NCI-H510A (cell line): ENCODE results near the gene OXA1L.
"Not testable (repeated sequence)": the region's sequence is repeated elsewhere in the genome, so short reads cannot be mapped to it uniquely, and the experiment has no call there.

Source experiments
- DNase-seq: peaks from one replicate; lab custom pipeline; 2025; lab: John Stamatoyannopoulos, UW

OXA1L gene

DNA sequence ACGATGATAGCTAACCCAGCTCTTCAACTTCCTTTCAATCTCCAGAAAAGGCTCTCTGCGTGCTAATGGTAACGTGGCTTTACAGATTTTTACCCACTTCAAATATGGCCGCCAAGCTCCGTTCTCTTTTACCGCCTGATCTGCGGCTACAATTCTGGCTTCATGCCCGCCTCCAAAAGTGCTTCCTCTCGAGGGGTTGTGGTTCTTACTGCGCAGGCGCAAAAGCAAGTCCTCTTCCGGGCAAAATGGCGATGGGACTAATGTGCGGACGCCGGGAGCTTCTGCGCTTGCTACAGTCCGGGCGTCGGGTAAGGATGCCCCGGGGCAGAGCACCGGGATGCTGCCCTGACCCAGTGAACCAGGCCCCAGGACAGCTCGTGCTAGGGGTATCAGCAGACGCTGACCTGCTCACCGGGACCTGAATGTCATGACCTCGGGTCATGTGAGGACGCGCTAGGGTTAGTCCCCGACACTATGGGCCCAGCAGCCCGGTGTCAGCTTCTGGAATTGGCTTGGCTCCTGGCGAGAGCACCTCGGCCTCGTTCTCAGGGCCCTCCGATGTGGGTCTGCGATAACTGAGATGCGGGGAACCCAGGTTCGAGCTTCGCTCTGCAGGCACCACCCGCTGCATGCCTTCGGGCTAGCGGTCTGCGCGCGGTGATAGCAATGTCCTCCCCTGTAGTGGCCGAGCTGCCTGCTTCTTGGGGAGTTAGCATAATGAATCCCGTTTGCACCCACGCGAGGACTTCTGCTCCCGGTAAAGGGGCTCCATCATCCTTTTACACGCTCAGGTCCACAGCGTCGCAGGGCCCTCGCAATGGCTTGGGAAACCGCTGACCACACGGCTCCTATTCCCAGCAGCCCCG is at the start of gene OXA1L:
TSS of gene OXA1L (plus strand) at position 232 of the 866 bp plus-strand sequence. CDS start at position 246, 14 bp downstream.
- peak; percentile 92 for DNase-seq

DNA sequence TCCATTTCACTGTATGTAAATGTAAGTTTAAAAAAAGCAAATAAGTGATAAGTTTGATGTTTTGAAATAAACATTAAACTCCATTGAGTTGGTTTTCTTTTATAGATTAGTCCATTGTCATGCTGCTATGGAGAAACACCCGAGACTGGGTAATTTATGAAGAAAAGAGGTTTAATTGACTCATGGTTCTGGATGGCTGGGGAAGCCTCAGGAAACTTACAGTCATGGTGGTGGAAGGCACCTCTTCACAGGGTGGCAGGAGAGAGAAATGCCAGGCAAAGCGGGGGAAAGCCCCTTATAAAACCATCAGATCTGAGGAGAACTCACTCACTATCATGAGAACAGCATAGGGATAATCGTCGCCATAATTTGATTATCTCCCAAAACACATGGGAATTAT is 48.4 kb upstream of the OXA1L start:
- no peak for DNase-seq

DNA sequence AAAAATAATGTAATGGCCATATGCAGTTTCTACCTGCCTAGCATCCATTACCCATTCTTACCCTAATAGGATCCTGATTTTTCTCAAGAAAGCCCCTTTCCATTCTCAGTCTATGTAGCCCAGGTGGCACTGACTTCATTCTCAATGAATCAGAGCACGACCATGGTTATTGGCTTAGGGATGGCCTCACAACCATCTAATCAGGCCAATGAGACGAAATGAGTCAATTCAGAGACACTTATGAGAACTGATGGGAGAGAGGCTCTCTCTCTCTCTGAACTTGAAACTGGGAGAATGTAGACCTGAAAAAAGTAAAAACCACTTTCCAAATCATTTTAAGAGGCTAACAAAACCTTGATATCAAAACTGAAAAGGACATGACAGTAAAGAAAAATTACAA is 45.3 kb upstream of the OXA1L start:
- DNase-seq, result no peak

DNA sequence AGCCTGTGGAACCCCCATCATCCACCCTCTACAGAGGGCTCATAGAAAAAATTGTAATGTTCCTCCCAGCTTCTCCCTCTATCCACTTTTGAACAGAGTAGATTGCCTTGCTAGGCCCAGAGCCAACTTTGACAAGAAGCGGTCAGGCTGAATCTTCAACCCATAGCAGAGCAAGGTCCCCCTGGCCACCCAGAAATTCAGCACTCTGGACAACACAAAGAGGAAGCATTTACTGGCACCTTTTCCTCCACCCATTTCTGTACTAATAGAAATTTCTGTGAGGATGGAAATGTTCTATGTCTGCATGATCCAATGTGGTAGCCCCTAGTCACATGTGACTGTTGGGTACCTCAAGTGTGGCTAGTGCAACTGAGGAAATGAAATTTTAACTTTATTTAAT is 42.7 kb upstream of the OXA1L start:
- no peak for DNase-seq

DNA sequence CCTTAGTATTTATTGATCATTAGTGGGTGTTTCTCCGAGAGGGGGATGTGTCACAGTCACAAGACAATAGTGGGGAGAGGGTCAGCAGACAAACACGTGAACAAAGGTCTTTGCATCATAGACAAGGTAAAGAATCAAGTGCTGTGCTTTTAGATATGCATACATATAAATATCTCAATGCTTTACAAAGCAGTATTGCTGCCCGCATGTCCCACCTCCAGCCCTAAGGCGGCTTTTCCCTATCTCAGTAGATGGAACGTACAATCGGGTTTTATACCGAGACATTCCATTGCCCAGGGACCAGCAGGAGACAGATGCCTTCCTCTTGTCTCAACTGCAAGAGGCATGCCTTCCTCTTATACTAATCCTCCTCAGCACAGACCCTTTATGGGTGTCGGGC is 41.6 kb upstream of the OXA1L start:
- not testable (repeated sequence) for DNase-seq

DNA sequence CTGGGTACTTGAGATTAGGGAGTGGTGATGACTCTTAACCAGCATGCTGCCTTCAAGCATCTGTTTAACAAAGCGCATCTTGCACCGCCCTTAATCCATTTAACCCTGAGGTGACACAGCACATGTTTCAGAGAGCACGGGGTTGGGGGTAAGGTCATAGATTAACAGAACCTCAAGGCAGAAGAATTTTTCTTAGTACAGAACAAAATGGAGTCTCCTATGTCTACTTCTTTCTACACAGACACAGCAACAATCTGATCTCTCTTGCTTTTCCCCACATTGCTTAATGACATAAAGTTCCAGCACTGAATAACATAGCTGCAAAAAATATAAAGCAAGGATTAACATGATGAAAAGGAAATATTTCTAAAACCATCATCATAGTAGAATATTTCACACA is 41.1 kb upstream of the OXA1L start:
- DNase-seq, result not testable (repeated sequence)

DNA sequence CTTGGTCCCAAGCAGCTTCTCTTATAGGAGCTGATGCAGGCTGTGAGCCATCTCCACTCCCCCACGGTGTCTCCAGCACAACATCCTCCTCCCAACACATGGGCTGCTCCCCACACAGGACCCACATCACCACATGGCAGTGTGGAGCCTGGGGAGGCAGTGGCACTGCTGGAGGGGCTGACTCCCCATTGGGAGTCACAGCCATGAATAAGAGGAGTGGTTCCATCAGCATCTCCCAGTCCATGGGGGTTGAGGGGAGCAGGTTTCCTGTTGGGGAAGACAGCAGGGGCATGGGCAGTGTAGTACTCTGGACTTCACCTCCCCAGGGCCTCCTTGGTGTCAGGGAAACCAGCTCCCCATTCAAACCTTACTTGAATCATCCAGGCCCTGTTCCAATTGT is 40.5 kb upstream of the OXA1L start:
- DNase-seq, result no peak

DNA sequence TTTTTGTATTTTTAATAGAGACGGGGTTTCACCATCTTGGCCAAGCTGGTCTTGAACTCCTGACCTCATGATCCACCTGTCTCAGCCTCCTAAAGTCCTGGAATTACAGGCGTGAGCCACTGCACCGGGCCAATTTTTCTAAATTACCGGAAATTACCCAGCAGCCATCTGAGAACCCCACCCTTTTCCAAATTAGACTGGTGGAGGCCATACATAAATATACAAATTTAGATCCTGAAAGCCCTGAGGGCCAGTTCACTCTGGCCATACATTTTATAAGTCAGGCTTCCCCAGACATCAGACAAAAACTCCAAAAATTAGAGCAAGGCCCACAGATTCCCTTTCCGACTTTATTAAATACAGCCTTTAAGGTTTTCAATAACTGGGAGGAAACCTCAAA is 34.4 kb upstream of the OXA1L start:
- not testable (repeated sequence) for DNase-seq

DNA sequence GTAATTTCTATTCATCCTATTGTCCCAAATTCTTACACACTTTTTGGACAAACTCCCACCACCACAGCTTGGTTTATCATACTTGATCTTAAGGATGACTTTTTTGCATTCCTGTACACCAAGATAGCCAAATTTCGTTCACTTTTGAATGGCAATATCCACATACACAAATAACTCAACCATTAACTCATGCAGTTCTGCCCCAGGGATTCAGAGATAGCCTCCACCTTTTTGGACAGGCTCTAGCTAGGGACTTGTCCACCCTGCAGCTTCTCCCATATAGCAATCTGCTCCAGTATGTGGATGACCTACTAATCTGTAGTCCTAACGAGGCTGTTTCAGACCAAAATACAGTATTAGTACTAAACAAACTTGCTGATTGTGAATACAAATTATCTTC is 32.7 kb upstream of the OXA1L start:
- DNase-seq, result no peak

DNA sequence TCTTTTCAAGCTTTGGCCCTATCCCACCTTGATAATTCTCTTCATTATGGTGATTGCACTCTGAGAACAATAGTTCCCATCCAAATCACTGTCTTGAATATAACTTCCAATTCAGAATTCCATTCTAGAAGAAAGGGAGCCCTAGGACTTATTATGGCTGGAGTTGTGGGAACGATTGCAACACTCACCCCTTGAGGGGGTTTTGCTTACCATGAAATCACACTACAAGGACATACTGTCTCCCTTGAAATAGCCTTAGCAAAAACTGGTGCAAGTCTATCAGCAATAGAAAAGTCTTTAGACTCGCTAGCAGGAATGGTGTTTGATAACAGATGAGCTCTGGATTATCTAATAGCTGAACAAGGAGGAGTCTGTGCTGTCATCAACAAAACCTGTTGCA is 31.4 kb upstream of the OXA1L start:
- DNase-seq, result no peak

DNA sequence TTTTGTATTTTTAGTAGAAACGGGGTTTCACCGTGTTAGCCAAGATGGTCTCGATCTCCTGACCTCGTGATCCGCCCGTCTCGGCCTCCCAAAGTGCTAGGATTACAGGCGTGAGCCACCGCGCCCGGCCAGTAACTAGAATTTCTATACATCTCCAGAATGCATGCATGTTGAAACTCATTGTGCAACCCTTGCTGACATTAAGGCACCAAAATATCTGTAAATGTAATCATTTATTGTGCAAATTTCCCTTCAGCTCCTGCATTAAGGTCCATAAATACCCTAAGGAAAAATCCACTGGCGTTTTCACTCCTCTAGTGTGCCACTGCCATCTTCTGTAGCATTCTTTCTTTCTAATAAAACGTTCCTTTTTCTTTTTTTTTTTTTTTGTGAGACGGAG is 30.1 kb upstream of the OXA1L start:
- not testable (repeated sequence) for DNase-seq

DNA sequence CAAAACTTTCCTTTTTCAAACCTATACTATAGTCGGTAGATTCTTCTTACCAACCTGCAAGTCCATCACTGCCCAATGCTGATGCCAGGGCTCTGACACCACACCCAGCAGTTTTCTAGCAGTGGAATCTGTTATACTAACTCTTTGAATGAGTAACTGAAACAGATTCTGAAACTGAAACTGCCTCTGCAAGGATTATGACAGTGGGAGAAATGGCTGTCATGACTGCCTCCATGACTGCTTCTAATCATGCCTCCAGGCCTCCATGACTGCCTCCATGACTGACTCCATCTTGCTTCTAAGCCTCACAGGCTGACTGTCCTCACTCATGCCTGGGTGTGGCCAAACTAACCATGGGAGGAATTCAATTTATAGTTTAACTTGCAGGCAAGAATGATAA is 29.4 kb upstream of the OXA1L start:
- DNase-seq, result no peak

DNA sequence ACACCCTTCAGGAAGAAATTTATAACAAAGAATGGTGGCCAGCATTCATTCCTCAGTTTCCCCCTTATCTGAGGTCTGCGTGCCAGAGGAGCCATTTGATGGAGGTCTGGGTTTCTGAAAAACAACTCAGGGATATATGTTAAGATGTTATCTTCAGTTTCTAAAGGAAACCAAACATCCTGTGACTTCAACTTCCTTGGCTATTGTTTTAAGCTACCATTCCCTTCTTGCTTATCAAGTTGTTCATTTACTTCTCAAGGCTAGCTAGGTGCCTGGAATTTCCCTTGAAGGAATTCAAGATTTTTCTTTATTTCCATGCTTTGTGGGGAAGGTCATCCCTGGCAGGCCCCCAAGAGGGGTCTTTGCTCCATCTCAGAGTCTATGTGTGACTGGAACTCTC is 27.1 kb upstream of the OXA1L start:
- DNase-seq, result no peak

DNA sequence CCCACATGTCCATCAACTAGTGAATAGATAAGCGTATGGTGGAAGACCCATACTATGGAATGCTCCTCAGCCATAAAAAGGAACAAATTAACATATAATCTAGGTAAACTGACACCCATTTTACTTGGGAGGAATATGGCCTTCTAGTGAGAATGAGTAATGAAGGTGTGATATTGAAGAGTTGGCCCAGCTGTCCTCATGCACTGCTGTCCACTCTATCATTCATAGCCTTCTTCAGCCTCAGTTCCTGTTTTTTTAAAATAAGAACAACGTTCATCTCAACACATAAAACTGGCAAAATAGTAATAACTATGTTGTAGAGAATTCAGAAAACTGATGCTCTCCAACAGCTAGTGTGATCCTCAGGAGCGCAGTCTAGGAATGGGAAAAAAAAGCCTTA is 26.5 kb upstream of the OXA1L start:
- DNase-seq, result no peak

DNA sequence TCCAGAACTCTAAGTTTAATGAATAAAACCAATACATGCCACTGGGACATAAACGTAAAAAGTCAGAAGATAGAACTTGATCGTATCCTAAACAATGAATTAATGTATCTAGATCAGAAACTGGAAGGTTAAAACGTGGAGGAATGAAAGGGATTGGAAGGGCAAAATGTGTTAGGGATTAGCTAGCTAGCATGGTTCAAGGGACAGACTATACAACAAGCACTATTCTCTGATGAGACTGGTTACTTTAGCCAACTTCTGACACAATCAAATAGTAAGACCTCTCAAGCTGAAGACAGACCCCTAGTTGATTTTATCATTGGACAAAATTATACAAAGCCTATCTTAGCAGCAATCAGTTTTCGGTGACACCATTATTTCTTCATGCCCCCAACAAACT is 18.7 kb upstream of the OXA1L start:
- DNase-seq, result no peak

DNA sequence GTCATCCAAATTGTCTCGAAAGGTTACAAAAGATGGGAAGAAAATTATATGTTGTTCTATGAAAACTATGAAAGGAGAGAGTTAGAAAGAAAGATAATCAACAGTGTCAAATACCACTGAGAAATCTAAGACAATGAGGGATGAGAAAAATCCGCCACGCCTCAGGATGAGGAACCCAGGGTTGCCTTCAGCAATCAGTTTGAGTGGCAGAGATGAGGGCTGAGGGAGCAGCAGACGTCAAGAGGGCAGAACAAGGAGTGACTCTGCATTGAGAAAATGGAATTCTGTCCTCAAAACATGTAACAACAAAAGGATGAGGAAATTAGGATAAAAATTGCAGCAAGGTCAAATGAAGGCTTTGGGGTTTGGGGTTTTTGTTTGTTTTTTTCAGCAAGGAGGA is 18.3 kb upstream of the OXA1L start:
- no peak for DNase-seq

DNA sequence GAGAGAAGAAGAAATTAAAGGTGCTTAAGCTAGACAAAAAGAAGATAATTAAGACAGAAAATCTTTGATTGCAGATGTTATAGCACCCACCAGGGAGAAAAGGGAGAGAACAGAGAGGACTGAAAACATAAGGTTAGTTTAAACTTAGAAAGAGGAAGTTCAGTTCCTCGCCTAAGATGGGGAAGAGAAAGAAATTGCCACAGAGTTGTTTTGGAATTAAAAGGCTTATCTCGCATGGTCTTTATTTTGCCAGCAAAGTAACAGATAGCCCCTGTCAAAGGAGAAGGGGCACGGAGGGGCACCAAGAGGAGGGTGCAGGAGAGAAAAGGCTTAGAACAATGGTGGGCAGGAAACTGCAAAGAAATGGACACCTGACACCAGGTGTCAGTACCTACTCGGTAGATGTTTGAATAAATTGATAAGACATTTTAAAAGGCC is 17.8 kb upstream of the OXA1L start:
- no peak for DNase-seq

DNA sequence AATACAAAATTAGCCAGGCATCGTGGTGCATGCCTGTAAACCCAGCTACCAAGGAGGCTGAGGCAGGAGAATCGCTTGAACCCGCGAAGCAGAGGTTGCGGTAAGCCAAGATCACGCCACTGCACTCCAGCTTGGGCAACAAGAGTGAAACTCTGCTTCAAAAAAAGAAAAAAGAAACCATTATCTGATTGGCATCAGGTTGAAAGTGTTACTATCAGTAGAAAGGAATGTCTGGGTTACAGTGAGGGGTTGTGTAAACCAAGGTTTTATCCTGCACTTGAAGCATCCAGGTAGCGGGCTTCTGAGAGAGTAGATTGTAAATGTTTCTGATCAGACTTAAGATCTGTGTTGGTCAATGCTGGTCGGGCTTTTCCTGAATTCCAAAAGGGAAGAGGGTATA is 14.1 kb upstream of the OXA1L start:
- no peak for DNase-seq

DNA sequence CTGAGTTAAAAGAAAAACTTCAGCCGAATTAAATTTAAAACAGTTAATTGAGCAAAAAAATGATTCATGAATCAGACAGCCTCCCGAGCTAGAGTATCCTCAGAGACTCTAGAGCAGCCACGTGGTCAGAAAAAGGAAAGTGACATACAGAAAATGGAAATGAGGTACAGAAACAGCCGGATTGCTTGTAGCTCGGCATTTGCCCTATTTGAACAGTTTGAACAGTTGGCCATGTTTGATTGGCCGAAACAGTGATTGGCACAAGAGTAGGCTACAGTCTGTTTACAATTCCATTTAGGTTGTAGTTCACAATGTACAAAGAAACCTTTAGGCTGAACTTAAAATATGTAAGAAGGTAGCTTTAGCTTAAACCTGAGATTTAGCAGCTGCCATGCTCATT is 12.9 kb upstream of the OXA1L start:
- no peak for DNase-seq

DNA sequence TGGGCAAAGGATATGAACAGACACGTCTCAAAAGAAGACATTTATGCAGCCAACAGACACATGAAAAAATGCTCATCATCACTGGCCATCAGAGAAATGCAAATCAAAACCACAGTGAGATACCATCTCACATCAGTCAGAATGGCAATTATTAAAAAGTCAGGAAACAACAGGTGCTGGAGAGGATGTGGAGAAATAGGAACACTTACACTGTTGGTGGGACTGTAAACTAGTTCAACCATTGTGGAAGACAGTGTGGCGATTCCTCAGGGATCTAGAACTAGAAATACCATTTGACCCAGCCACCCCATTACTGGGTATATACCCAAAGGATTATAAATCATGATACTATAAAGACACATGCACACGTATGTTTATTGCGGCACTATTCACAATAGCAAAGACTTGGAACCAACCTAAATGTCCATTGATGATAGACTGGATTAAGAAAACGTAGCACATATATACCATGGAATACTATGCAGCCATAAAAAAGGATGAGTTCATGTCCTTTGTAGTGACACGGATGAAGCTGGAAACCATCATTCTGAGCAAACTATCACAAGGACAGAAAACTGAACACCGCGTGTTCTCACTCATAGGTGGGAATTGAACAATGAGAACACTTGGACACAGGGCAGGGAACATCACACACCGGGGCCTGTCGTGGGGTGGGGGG is 8.4 kb upstream of the OXA1L start:
- DNase-seq, result not testable (repeated sequence)

DNA sequence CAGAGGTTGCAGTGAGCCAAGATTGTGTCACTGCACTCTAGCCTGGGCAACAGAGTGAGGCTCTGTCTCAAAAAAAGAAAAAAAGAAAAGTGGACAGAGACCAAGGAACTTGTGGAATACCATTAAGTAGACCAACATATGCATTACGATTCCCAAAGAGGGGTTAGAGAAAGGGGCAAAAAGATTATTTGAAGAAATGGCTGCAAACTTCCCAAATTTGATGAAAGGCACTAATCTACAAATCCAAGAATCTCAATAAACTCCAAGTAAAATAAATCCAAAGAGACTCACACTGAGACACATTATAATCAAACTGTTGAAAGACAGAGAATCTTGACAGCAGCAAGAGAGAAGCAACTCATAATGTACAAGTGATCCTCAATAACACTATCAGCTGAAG is 4.8 kb upstream of the OXA1L start:
- DNase-seq, result no peak

DNA sequence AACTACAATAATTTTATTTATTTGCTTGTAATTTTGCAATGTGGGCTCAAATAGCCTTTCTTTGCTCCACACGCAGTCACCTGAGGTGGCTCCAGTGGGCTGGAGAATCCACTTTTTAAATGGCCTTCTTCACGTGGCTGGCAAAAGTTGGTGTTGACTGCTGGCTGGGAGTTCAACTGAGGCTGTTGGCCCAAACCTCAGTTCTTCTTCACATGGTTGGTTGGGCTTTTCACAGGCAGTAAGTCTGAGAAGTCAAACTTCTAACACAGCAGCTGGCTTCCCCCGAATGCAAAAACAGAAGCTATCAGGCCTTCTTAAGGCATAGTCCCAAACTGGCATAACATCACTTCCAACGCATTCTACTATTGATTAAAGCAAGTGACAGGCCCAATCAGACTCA is 2.1 kb upstream of the OXA1L start:
- no peak for DNase-seq

DNA sequence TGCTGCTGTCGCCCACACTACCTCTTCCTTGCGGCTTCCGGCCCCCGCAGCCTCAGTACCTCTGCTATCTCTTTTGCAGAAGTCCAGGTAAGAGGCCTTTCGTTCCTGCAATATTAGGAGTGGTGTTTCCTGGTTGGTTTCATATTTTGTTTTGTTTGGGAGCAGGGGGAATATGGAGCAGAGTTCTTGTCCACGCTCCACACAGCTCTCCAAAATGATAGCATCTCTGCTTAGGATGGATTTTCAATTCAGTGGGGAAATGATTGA is 768 bp downstream of the OXA1L start:
- DNase-seq, result peak; percentile 10

DNA sequence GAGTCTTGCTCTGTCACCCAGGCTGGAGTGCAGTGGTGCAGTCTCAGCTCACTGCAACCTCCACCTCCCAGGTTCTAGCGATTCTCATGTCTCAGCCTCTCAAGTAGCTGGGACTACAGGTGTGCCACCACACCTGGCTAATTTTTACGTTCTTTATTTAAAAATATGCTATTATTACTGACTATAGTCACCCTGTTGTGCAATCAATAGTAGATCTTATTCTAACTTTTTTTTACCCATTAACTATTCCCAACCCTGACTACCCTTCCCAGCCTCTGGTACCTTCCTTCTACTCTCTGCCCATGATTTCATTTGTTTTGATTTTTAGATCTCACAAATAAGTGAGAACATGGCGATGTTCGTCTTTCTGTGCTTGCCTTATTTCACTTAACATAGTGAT is 2.5 kb downstream of the OXA1L start:
- DNase-seq, result no peak
